HUES64 (cell line): Measurements from ENCODE around the gene SRRM5.
A peak's percentile ranks its signal among the peaks of the same experiment; 100 is the strongest.
"Not testable (repeated sequence)": the region's sequence is repeated elsewhere in the genome, so short reads cannot be mapped to it uniquely, and the experiment has no call there.

Experiments used
- H3K27ac ChIP-seq: 2 replicates; pipeline ENCODE4 v1.7.0; 2013; ENCODE audit warnings: low read depth, low read length, inconsistent platforms
- H3K27me3 ChIP-seq: 2 replicates; pipeline ENCODE4 v1.6.1; 2013; ENCODE audit warnings: mild to moderate bottlenecking, low read length; ENCODE audit not compliant: insufficient read depth
- H3K36me3 ChIP-seq: 2 replicates; pipeline ENCODE4 v1.6.1; 2013; ENCODE audit warnings: mild to moderate bottlenecking, low read length; ENCODE audit not compliant: insufficient read depth
- H3K4me1 ChIP-seq: 2 replicates; pipeline ENCODE4 v1.6.1; 2013; ENCODE audit warnings: mild to moderate bottlenecking, low read length, moderate library complexity; ENCODE audit not compliant: insufficient read depth
- H3K4me3 ChIP-seq: 2 replicates; pipeline ENCODE4 v1.5.1; 2013; ENCODE audit warnings: mild to moderate bottlenecking, low read length, moderate library complexity
- H3K9ac ChIP-seq: 2 replicates; pipeline ENCODE4 v1.6.1; 2013; ENCODE audit warnings: mild to moderate bottlenecking, low read depth, low read length
- H3K9me3 ChIP-seq: 2 replicates; pipeline ENCODE4 v1.6.1; 2013; ENCODE audit warnings: low read depth, low read length; ENCODE audit not compliant: insufficient read depth
- WGBS: fragments of 150-250, 120-280 bp; methylation state at CpG from one replicate; pipeline ENCODE4 v1.1.7; 2013; ENCODE audit warnings: missing lambda C conversion rate; 5-methylcytosine and 5-hydroxymethylcytosine counted together

The SRRM5 gene

DNA sequence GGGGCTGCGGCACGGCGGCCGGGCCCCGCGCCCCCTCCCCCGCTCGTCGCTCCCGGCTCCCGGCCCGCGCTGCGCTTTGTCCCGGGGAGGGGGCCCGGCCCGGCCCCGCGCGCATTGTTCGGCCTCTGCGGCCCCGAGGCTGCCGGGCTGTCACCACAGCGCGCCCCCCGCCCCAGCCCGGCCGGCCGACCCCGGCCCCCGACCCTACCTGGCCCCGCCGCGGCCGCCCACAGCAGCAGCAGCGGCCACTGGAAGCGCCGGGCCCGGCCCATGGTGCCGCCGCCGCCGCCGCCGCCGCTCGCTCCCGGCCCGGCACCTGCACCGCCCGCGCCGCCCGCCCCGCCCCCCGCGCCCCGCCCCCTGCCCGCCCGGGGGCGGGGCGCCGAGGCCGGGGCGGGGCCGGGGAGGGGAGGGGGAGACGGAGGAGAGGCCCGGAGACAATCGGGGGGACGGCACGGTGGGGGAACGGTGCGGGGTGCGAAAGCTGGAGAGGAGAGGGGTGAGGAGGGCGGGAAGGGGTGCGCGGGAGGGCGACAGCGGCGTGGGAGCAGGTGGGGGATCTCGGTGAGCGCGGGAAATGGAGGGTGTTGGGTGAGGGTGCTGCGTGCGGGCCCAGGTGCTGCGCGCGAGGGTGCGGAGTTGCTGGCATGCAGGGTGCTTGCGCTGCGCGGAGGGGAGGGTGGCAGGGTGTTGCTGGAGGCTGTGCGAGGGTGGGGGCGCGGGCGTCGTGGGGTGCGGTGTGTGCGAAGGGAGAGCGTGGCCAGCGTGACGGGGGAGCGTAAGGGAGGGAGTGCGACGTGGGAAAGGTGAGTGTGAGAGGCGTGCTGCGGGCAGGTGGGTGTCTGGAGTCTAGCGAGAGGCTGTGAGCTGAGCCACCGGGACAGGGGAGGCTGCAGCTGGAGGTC, 27.9 kb downstream of the SRRM5 start, which contains the start of gene CADM4:
CADM4 (minus strand) TSS at position 332 of the 905 bp plus-strand sequence; CDS start at position 272, 60 bp downstream.
- Histone ChIP-seq H3K27ac (no peak within 1 kb of the TSS), H3K9me3 (no peaks in the 10 kb centered on the region), H3K4me1 (peaks cover 11% of the 10 kb centered on the region), H3K4me3 (peak within 1 kb of the TSS; percentile 72), H3K9ac (peak within 1 kb of the TSS; percentile 42), H3K36me3 (no peaks in the 10 kb centered on the region), H3K27me3 (peaks cover 52% of the 10 kb centered on the region)
- WGBS = 1% methylated on average over 108 of the region's 110 CpGs

DNA sequence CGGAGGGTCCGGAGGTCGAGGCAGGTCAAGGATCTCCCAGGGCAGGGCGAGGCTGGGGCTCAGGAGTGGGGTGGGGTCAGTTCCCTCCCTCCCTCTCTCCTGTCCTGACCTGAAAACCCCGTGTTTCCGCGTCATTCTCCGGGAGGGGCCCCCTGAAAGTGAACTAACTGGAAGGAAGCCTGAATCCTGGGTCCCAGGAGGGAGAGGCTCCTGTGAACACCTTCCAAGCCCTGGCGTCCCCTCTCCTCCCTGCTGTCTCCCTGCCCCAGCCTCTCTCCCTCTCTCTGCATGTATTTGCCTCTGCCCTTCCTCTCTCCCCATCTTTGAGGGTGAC, 28.5 kb downstream of the SRRM5 start:
- H3K27ac ChIP-seq = no peak overlapping the region
- H3K9me3 ChIP-seq = no peaks in the 10 kb centered on the region
- H3K27me3 ChIP-seq = peaks cover 52% of the 10 kb centered on the region
- no peaks in the 10 kb centered on the region for H3K36me3 ChIP-seq
- WGBS = 17% methylated on average over 9 of the region's 9 CpGs
- peak overlapping the region; percentile 42; the same call in 1 of the 2 replicates for H3K9ac ChIP-seq
- H3K4me1 ChIP-seq = peaks cover 11% of the 10 kb centered on the region
- H3K4me3 ChIP-seq = peak overlapping the region; percentile 72

DNA sequence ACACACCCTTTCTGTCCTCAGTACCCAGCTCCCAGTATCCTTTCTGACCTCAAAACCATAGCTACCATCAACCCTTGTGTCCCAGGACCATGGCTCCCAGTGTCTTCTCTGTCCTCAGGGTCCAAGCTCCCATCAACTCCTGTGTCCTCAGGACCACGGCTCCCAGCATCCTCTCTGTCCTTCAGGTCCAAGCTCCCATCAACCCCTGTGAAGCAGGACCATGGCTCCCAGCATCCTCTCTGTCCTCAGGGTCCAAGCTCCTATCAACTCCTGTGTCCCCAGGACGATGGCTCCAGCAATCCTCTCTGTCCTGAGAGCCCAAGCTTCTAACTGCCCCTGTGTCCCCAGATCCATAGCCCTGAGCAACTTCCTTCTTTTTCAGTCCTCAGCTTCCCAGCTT, 29.4 kb downstream of the SRRM5 start:
- Histone ChIP-seq H3K36me3 (no peaks in the 10 kb centered on the region), H3K4me3 (no peak overlapping the region), H3K4me1 (peaks cover 4% of the 10 kb centered on the region), H3K27ac (no peak overlapping the region), H3K9ac (no peak overlapping the region), H3K9me3 (no peaks in the 10 kb centered on the region), H3K27me3 (peaks cover 50% of the 10 kb centered on the region)
- 66% methylated on average over 2 of the region's 2 CpGs for WGBS

DNA sequence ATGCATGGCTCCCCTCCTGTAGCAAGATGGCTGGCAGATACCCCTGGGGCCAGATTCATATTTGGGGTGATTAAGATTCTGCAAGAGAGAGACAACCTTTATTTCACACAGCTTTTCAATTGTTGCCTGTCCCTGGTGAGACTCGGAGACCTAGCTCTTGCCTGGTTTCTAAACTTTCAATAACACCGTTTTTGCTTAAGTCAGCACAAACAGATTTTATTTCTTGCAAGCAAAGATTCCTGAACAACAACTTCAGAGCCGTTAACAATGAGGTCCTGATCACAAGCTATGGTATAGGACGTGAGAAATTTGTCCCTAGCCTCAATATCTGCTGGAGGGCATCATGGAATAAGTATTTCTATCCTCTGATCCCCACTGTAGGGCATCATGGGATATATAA, 30.6 kb downstream of the SRRM5 start:
- Histone ChIP-seq H3K9me3 (no peaks in the 10 kb centered on the region), H3K36me3 (peaks cover 2% of the 10 kb centered on the region; the same call in 1 of the 2 replicates), H3K4me3 (no peak overlapping the region), H3K27ac (no peak overlapping the region), H3K4me1 (no peaks in the 10 kb centered on the region), H3K27me3 (peaks cover 40% of the 10 kb centered on the region), H3K9ac (no peak overlapping the region)
- 89% methylated on average over 4 of the region's 4 CpGs for WGBS

DNA sequence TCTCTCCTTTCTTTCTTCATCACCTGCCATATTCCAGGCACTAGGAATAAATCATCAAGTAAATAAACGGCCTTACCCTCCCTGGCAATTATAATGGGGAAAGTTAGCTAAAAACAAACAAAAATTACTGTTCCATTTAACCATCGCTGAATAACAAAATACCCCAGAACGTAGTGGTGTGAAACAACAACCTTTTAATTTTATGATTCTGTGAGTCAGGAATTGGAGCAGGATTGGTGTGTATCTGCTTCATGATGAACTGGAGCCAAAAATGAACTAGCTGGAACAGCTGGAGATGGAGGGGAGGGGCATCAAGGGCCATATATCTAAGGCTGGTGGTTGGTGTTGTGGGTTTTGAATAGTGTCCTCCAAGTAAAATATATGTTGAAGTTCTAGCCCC, 31.4 kb downstream of the SRRM5 start:
- peaks cover 32% of the 10 kb centered on the region for H3K27me3 ChIP-seq
- H3K9ac ChIP-seq = no peak overlapping the region
- no peak overlapping the region for H3K4me3 ChIP-seq
- no peaks in the 10 kb centered on the region for H3K4me1 ChIP-seq
- H3K9me3 ChIP-seq = no peaks in the 10 kb centered on the region; the same call in 1 of the 2 replicates
- no peak overlapping the region for H3K27ac ChIP-seq
- peaks cover 9% of the 10 kb centered on the region for H3K36me3 ChIP-seq
- 85% methylated on average over 2 of the region's 3 CpGs for WGBS

DNA sequence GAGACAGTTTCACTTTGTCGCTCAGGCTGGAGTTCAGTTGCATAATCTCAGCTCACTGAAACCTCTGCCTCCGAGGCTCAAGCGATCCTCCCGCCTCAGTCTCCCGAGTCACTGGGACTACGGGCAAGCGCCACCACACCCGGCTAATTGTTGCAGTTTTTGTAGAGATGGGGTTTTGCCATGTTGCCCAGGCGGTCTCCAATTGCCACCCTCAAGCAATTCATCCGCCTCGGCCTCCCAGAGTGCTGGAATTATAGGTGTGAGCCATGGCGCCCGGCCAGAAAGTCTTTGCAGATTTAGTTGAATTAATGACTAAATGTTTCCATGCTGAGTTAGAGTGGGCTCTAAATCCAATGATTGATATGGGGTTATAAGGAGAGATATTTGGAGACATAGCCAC, 32.3 kb downstream of the SRRM5 start:
- 92% methylated on average over 13 of the region's 13 CpGs for WGBS

DNA sequence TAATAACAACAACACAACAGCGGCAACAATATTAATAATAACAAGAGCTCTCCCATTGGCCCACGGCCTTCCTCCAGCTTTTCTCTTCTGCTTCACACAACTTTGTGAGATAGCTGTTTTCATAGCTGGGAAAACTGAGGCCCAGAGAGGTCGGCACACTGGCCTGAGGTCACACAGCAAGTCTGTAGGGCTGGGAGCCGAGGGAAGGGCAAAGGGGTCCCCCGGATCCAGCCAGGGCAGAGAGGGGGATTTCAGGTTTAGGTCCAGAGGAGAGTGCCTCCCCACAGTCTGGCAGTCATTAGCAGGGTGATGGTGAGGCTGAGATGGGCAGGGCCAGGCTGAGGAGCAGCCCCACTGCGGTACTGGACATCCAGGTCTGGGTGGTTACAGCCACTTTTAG, 36.7 kb downstream of the SRRM5 start:
- no peak overlapping the region for H3K9ac ChIP-seq
- 97% methylated on average over 6 of the region's 6 CpGs for WGBS
- no peaks in the 10 kb centered on the region for H3K27me3 ChIP-seq
- H3K36me3 ChIP-seq = peaks cover 25% of the 10 kb centered on the region
- H3K27ac ChIP-seq = no peak overlapping the region
- H3K4me1 ChIP-seq = no peaks in the 10 kb centered on the region; the same call in 1 of the 2 replicates
- no peaks in the 10 kb centered on the region; the same call in 1 of the 2 replicates for H3K9me3 ChIP-seq
- H3K4me3 ChIP-seq = no peak overlapping the region

More for the DNA sequence above, 32.3 kb downstream of the SRRM5 start:
- H3K4me3 ChIP-seq = no peak overlapping the region
- H3K9me3 ChIP-seq = no peaks in the 10 kb centered on the region; the same call in 1 of the 2 replicates
- no peaks in the 10 kb centered on the region for H3K4me1 ChIP-seq
- H3K9ac ChIP-seq = no peak overlapping the region
- no peak overlapping the region for H3K27ac ChIP-seq
- peaks cover 23% of the 10 kb centered on the region for H3K27me3 ChIP-seq
- peaks cover 18% of the 10 kb centered on the region for H3K36me3 ChIP-seq

DNA sequence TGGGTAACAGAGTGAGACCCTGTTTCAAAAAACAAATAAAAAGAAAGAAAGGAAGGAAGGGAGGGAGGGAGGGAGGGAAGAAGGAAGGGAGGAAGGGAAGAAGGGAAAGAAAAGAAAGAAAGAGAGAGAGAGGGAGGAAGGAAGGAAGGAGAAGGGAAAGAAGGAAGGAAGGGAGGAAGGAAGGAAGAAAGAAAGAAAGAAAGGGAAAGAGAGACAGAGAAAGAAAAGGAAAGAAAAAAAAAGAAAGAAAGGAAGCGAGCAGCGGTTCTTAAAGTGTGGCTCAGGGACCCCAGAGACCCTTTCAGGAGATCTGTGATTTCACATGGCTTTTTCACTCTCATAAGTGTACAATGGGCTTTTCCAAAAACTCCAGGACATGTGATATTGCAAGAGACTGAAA, 37.6 kb downstream of the SRRM5 start:
- Histone ChIP-seq H3K9ac (no peak overlapping the region), H3K27ac (no peak overlapping the region), H3K27me3 (no peaks in the 10 kb centered on the region), H3K9me3 (no peaks in the 10 kb centered on the region; the same call in 1 of the 2 replicates), H3K36me3 (peaks cover 31% of the 10 kb centered on the region), H3K4me3 (no peak overlapping the region), H3K4me1 (no peaks in the 10 kb centered on the region; the same call in 1 of the 2 replicates)
- WGBS = 98% methylated on average over 2 of the region's 2 CpGs

DNA sequence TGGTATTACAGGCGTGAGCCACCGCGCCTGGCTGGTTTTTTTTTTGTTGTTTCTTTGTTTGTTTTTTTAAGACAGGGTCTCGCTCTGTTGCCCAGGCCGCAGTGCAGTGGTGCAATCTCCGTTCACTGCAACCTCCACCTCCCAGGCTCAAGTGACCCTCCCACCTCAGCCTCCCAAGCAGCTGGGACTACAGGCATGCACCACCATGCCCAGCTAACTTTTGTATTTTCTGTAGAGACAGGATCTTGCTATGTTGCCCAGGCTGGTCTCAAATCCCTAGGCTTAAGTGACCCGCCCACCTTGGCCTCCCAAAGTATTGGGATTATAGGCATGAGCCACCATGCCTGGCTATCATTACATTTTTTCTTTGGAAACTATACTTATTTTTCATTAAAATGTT, 38.4 kb downstream of the SRRM5 start:
- not testable (repeated sequence) for H3K27me3 ChIP-seq, H3K9ac ChIP-seq, H3K27ac ChIP-seq, H3K4me3 ChIP-seq, H3K4me1 ChIP-seq, H3K9me3 ChIP-seq
- peaks cover 39% of the 10 kb centered on the region for H3K36me3 ChIP-seq
- 97% methylated on average over 7 of the region's 7 CpGs for WGBS

DNA sequence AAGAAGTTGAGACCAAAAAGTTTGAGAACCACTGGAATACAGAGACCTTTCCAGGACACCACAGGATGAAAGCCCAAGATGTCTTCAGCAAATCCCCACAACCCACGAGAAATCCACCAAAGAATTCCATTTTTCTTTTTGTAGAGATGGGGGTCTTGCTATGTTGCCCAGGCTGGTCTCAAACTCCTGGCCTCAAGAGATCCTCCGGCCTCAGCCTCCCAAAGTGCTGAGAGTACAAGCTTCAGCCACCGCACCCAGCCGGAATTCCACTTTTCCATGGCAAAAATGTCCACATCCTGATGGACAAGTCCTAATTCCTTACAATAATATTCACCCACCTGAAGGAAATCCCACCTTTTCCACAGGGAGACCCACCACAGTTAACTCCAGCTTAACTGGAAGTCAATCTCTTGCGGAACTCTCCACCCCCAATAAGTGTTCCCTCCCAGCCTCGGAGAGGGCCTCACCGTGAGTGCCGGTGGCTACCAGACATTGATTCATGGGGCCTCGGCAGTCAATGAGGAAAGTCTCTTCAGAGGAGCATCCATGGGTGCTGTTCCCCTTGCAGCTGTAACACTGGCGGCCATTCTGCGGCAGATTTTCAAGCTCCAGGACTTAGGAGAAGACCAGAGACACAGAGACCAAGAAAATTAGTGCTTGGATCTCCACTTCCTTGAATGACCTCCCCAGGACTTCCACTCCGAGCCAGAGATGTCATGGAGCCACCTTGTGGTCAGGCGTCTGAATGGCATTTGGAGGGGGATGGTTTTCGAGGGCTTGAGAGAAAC, 40.1 kb downstream of the SRRM5 start:
- Histone ChIP-seq H3K4me3 (no peak overlapping the region), H3K4me1 (no peaks in the 10 kb centered on the region; the same call in 1 of the 2 replicates), H3K27ac (no peak overlapping the region), H3K36me3 (peaks cover 49% of the 10 kb centered on the region), H3K27me3 (no peaks in the 10 kb centered on the region), H3K9ac (no peak overlapping the region), H3K9me3 (no peaks in the 10 kb centered on the region; the same call in 1 of the 2 replicates)
- 87% methylated on average over 11 of the region's 14 CpGs for WGBS

DNA sequence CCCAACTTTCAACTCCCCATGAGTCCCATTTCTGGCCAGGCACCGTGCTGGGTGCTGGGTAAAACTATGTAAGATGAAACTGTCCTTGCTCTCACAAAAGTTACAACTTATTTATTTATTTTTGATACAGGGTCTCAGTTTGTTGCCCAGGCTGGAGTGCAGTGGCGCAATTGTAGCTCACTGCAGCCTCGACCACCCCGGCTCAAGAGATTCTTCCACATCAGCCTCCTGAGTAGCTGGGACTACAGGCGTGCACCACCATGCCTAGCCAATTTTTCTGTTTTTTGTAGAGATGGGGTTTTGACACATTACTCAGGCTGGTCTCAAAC, 40.6 kb downstream of the SRRM5 start:
- WGBS = 92% methylated on average over 4 of the region's 5 CpGs
- H3K36me3 ChIP-seq = peaks cover 46% of the 10 kb centered on the region
- no peak overlapping the region for H3K4me3 ChIP-seq
- H3K27me3 ChIP-seq = no peaks in the 10 kb centered on the region
- no peaks in the 10 kb centered on the region; the same call in 1 of the 2 replicates for H3K9me3 ChIP-seq
- no peaks in the 10 kb centered on the region; the same call in 1 of the 2 replicates for H3K4me1 ChIP-seq
- H3K27ac ChIP-seq = no peak overlapping the region
- no peak overlapping the region for H3K9ac ChIP-seq
